Aorta (tissue), 5 donors: ENCODE results near the gene ILK. TPM values are rescaled to one million over a fixed set of nuclear protein-coding genes. Genes with fewer than 3 reads are reported as not detected.

Experiments used
- ATAC-seq: fragments of 200-7000 bp; cut with Tn5 transposase; one replicate; pipeline ENCODE4 v1.9.1; 2022; ENCODE audit warnings: moderate library complexity; ENCODE audit not compliant: low FRiP score
- DNase-seq, 2 donors: peaks; one replicate each; pipeline ENCODE4 v3.0.0-alpha.2; 2020
- H3K27ac ChIP-seq, 2 donors: one replicate each; pipeline ENCODE4 v1.5.1; 2013; ENCODE audit warnings: low read length in 2 of 2, mild to moderate bottlenecking in 2 of 2, moderate library complexity in 2 of 2, control low read depth in 1 of 2, inconsistent platforms in 1 of 2, low read depth in 1 of 2
- H3K27me3 ChIP-seq, 2 donors: one replicate each; pipeline ENCODE4 v1.6.1; 2013; ENCODE audit warnings: control low read depth in 1 of 2, low read length in 1 of 2, mild to moderate bottlenecking in 1 of 2, moderate library complexity in 1 of 2; ENCODE audit not compliant: insufficient read depth in 2 of 2, control insufficient read depth in 1 of 2
- H3K36me3 ChIP-seq, 2 donors: one replicate each; pipeline ENCODE4 v1.6.1; 2013; ENCODE audit warnings: control low read depth in 1 of 2, low read length in 1 of 2, mild to moderate bottlenecking in 1 of 2; ENCODE audit not compliant: insufficient read depth in 2 of 2, control insufficient read depth in 1 of 2
- H3K4me1 ChIP-seq, 2 donors: one replicate each; pipeline ENCODE4 v1.6.1; 2013; ENCODE audit warnings: low read length in 2 of 2, control low read depth in 1 of 2, mild to moderate bottlenecking in 1 of 2, moderate library complexity in 1 of 2; ENCODE audit not compliant: insufficient read depth in 2 of 2, control insufficient read depth in 1 of 2
- H3K4me3 ChIP-seq, 2 donors: one replicate each; pipeline ENCODE4 v1.5.1; 2013; ENCODE audit warnings: low read length in 2 of 2, control low read depth in 1 of 2, mild to moderate bottlenecking in 1 of 2
- H3K9me3 ChIP-seq: one replicate; pipeline ENCODE4 v1.6.1; 2013; ENCODE audit warnings: mild to moderate bottlenecking, low read length; ENCODE audit not compliant: control insufficient read depth
- WGBS, 2 donors: extraction: QIAGEN DNeasy Blood & Tissue Kit; methylation state at CpG; one replicate each; pipeline ENCODE4 v1.1.7; 2013; 5-methylcytosine and 5-hydroxymethylcytosine counted together
- intact Hi-C, 2 donors: fragments of 100-400 bp; cut with DNase I; formaldehyde crosslinking; loops; one replicate each; pipeline versions ENCODE4 v1.14.2 to v1.15.0; 2022
- polyA plus RNA-seq, 2 donors: library from polyadenylated mRNA; stranded (reverse); fragments of 200-250 nt; gene quantifications; one replicate each; pipeline ENCODE4 v1.2.3, GENCODE V29; 2013
- total RNA-seq, 2 donors: library from RNA; stranded (reverse); fragmentation: NEBNext Ultra II Directional; extraction: Animal tissue kit (Norgen Biotek cat#: 25700); gene quantifications; one replicate each; pipeline ENCODE4 v1.2.1, GENCODE V29; 2021
- donor health status: healthy with polysubstance abuse.
- donor health status: Bipolar disorder and iron deficiency.
- donor health status: DM: no; HTN: no; CAD: no.
- donor health status: DM: no; HTN: no; CAD: no.
- donor health status: DM: yes; HTN: yes; CAD: no.

The ILK gene
- total and polyA plus RNA-seq, 4 donors: 287 to 562 (median 431) TPM

GRCh38 chr11:6633422-6634408 is 30.1 kb downstream of the ILK start:
- 83 to 87% methylated on average over 16 of the region's 16 CpGs for WGBS, 2 donors
- no peak for DNase-seq
- intact Hi-C loops: no loop called here

GRCh38 chr11:6634534-6634933 is 31.0 kb downstream of the ILK start:
- intact Hi-C loops: no loop called here
- 76 to 77% methylated on average over 1 of the region's 1 CpG for WGBS, 2 donors
- no peak for ATAC-seq
- H3K36me3 ChIP-seq: peaks cover 0 to 8% of the 10 kb centered on the region in 2 donors
- H3K27ac ChIP-seq: no peak overlapping the region
- H3K4me3 ChIP-seq: no peak overlapping the region
- DNase-seq: no peak
- H3K4me1 ChIP-seq: no peaks in the 10 kb centered on the region
- no peaks in the 10 kb centered on the region for H3K27me3 ChIP-seq
- no peaks in the 10 kb centered on the region for H3K9me3 ChIP-seq

More at GRCh38 chr11:6633422-6634408, 30.1 kb downstream of the ILK start:
- H3K4me3 ChIP-seq: no peak overlapping the region
- H3K27ac ChIP-seq: no peak overlapping the region
- no peaks in the 10 kb centered on the region for H3K9me3 ChIP-seq
- H3K27me3 ChIP-seq: no peaks in the 10 kb centered on the region
- ATAC-seq: no peak
- peaks cover 0 to 10% of the 10 kb centered on the region in 2 donors for H3K36me3 ChIP-seq
- no peaks in the 10 kb centered on the region for H3K4me1 ChIP-seq

- intact Hi-C loops: loop anchor here in 1 of 2 donors (5.0 kb wide), 1 partner anchor 47 kb away; the partner anchor contains the start of gene MRPL17
- 44% methylated on average over 10 of the region's 10 CpGs for WGBS, 2 donors
- peak; percentile 52 for ATAC-seq
- no peaks in the 10 kb centered on the region for H3K9me3 ChIP-seq
- DNase-seq: no peak
- H3K36me3 ChIP-seq: peaks cover 0 to 5% of the 10 kb centered on the region in 2 donors
- H3K27ac ChIP-seq: no peak overlapping the region
- no peaks in the 10 kb centered on the region for H3K4me1 ChIP-seq
- no peaks in the 10 kb centered on the region for H3K27me3 ChIP-seq
- H3K4me3 ChIP-seq: no peak overlapping the region
Measured at GRCh38 chr11:6635082-6635932, 31.7 kb downstream of the ILK start.

GRCh38 chr11:6636480-6636879 is 32.9 kb downstream of the ILK start:
- intact Hi-C loops: loop anchor here in 1 of 2 donors (5.0 kb wide), 1 partner anchor 46 kb away; the partner anchor contains the start of gene MRPL17
- Histone ChIP-seq H3K27ac (no peak overlapping the region), H3K4me3 (no peak overlapping the region), H3K36me3 (peaks cover 0 to 5% of the 10 kb centered on the region in 2 donors), H3K9me3 (no peaks in the 10 kb centered on the region), H3K27me3 (no peaks in the 10 kb centered on the region), H3K4me1 (no peaks in the 10 kb centered on the region)
- 86 to 88% methylated on average over 3 of the region's 3 CpGs for WGBS, 2 donors
- DNase-seq: no peak
- ATAC-seq: no peak

- Histone ChIP-seq H3K9me3 (no peaks in the 10 kb centered on the region), H3K27ac (peak overlapping the region in 1 of 2 donors; percentile 42), H3K36me3 (peaks cover 0 to 2% of the 10 kb centered on the region in 2 donors), H3K4me1 (no peaks in the 10 kb centered on the region), H3K4me3 (no peak overlapping the region), H3K27me3 (no peaks in the 10 kb centered on the region)
- ATAC-seq: peak; percentile 81
- peak in 1 of 2 donors; percentile 84 for DNase-seq
- WGBS, 2 donors: 4 to 5% methylated on average over 3 of the region's 3 CpGs
- intact Hi-C loops: loop anchor here in 1 of 2 donors (5.0 kb wide), 1 partner anchor 44 kb away; the partner anchor contains the start of gene MRPL17
Measured at GRCh38 chr11:6637871-6638270, 34.3 kb downstream of the ILK start.

- no peak overlapping the region for H3K4me3 ChIP-seq
- intact Hi-C loops: loop anchor here in 1 of 2 donors (5.0 kb wide), 1 partner anchor 44 kb away; the partner anchor contains the start of gene MRPL17
- peak overlapping the region in 1 of 2 donors; percentile 42 for H3K27ac ChIP-seq
- ATAC-seq: no peak
- H3K27me3 ChIP-seq: no peaks in the 10 kb centered on the region
- no peak for DNase-seq
- H3K9me3 ChIP-seq: no peaks in the 10 kb centered on the region
- no peaks in the 10 kb centered on the region for H3K36me3 ChIP-seq
- no peaks in the 10 kb centered on the region for H3K4me1 ChIP-seq
- WGBS, 2 donors: 59 to 68% methylated on average over 4 of the region's 4 CpGs
Measured at GRCh38 chr11:6638429-6638828, 34.9 kb downstream of the ILK start.

GRCh38 chr11:6640036-6640984 is 36.7 kb downstream of the ILK start:
- Histone ChIP-seq H3K36me3 (no peaks in the 10 kb centered on the region), H3K27me3 (no peaks in the 10 kb centered on the region), H3K9me3 (no peaks in the 10 kb centered on the region), H3K4me1 (no peaks in the 10 kb centered on the region), H3K27ac (no peak overlapping the region), H3K4me3 (no peak overlapping the region)
- WGBS, 2 donors: 94 to 95% methylated on average over 36 of the region's 36 CpGs
- DNase-seq (no peak), ATAC-seq (no peak)
- intact Hi-C loops: no loop called here
